DND-41 (cell line): ENCODE measurements around the gene HMGN4.
A peak's percentile ranks its signal among the peaks of the same experiment; 100 is the strongest.

Experiments used
- ATAC-seq: fragments of 200-7000 bp; cut with Tn5 transposase; 3 replicates; pipeline ENCODE4 v1.9.1; 2021; ENCODE audit warnings: low read depth; ENCODE audit not compliant: insufficient read depth
- DNase-seq: peaks from one replicate; pipeline ENCODE4 v3.0.0-alpha.2; 2020
- H2AFZ ChIP-seq: 2 replicates; pipeline ENCODE4 v1.6.0; 2012; ENCODE audit warnings: low read depth, low read length
- H3K27ac ChIP-seq: 2 replicates; pipeline ENCODE4 v1.5.1; 2012; ENCODE audit warnings: low read length, inconsistent platforms
- H3K27me3 ChIP-seq: fragments of 200-600 bp; sonication (generic); 2 replicates; pipeline ENCODE4 v1.6.0; 2012; ENCODE audit warnings: low read length, mild to moderate bottlenecking, inconsistent platforms; ENCODE audit not compliant: insufficient read depth, poor library complexity
- H3K36me3 ChIP-seq: 2 replicates; pipeline ENCODE4 v1.5.1; 2012; ENCODE audit warnings: low read length, inconsistent platforms; ENCODE audit not compliant: insufficient read depth
- H3K4me1 ChIP-seq: 2 replicates; pipeline ENCODE4 v1.5.1; 2012; ENCODE audit warnings: mild to moderate bottlenecking, low read length; ENCODE audit not compliant: insufficient read depth
- H3K4me2 ChIP-seq: 2 replicates; pipeline ENCODE4 v1.6.0; 2012; ENCODE audit warnings: mild to moderate bottlenecking, moderate library complexity, low read length, inconsistent platforms; ENCODE audit not compliant: insufficient read depth
- H3K4me3 ChIP-seq, 2 experiments: fragments of 200-600 bp in 1 of 2; shearing (Covaris generic) in 1 of 2; 2 replicates each; pipeline ENCODE4 v1.5.1; 2012 to 2016; ENCODE audit warnings: inconsistent platforms in 2 of 2, low read length in 2 of 2, mild to moderate bottlenecking in 2 of 2, low read depth in 1 of 2, moderate library complexity in 1 of 2
- H3K79me2 ChIP-seq: 2 replicates; pipeline ENCODE4 v1.6.0; 2012; ENCODE audit warnings: low read length, inconsistent platforms; ENCODE audit not compliant: insufficient read depth
- H3K9ac ChIP-seq: 2 replicates; pipeline ENCODE4 v1.6.0; 2012; ENCODE audit warnings: low read depth, mild to moderate bottlenecking, inconsistent platforms, low read length, moderate library complexity
- H3K9me3 ChIP-seq: 2 replicates; pipeline ENCODE4 v1.5.1; 2012; ENCODE audit warnings: low read length, moderate library complexity, mild to moderate bottlenecking, inconsistent platforms; ENCODE audit not compliant: insufficient read depth, severe bottlenecking
- H4K20me1 ChIP-seq: 2 replicates; pipeline ENCODE4 v1.6.0; 2012; ENCODE audit warnings: low read length; ENCODE audit not compliant: insufficient read depth
- EZH2 ChIP-seq: IDR thresholded peaks from 3 replicates; pipeline ENCODE4 v1.6.1; 2012; ENCODE audit warnings: borderline replicate concordance, low read depth, mild to moderate bottlenecking, moderate library complexity, low read length, inconsistent platforms; ENCODE audit not compliant: severe bottlenecking
- TF ChIP-seq, protein P1 (sequence below): IDR thresholded peaks from 2 replicates; pipeline ENCODE4 v1.5.1; 2012; ENCODE audit warnings: borderline replicate concordance, low read length, moderate library complexity, mild to moderate bottlenecking; ENCODE audit not compliant: poor library complexity, severe bottlenecking; ENCODE audit errors: extremely low read depth

HMGN4 gene

DNA sequence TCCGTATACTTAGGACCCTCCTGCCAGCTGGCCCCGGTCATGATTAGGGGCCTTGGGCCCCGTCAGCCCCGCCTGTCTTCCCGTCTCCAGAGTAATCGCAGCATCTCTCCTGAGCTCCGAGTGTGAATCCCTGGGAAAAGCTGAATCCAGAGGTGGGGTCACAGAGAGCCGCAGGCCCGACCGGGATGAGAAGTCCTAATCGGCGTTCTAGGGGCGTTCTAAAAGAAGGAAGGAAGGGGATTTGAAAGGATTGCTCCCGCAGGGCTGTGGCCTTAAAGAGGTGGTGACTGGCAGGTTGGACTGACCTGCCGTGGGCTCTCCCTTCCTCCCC lies 371 bp downstream of the HMGN4 start:
- H3K79me2 ChIP-seq: peaks cover 52% of the 10 kb centered on the region
- peak overlapping the region; percentile 71 for H3K4me2 ChIP-seq
- ATAC-seq: no peak
- no peaks in the 10 kb centered on the region for H3K9me3 ChIP-seq
- peak overlapping the region; percentile 86 to 90 for H3K4me3 ChIP-seq
- peaks cover 71% of the 10 kb centered on the region for H3K4me1 ChIP-seq
- peak overlapping the region; percentile 90 for H3K9ac ChIP-seq
- DNase-seq: no peak
- no peak for TF ChIP-seq EZH2
- TF ChIP-seq, protein P1, sequence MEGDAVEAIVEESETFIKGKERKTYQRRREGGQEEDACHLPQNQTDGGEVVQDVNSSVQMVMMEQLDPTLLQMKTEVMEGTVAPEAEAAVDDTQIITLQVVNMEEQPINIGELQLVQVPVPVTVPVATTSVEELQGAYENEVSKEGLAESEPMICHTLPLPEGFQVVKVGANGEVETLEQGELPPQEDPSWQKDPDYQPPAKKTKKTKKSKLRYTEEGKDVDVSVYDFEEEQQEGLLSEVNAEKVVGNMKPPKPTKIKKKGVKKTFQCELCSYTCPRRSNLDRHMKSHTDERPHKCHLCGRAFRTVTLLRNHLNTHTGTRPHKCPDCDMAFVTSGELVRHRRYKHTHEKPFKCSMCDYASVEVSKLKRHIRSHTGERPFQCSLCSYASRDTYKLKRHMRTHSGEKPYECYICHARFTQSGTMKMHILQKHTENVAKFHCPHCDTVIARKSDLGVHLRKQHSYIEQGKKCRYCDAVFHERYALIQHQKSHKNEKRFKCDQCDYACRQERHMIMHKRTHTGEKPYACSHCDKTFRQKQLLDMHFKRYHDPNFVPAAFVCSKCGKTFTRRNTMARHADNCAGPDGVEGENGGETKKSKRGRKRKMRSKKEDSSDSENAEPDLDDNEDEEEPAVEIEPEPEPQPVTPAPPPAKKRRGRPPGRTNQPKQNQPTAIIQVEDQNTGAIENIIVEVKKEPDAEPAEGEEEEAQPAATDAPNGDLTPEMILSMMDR: no peak
- H3K27ac ChIP-seq: peak overlapping the region; percentile 85
- no peaks in the 10 kb centered on the region for H3K27me3 ChIP-seq
- H2AFZ ChIP-seq: peak overlapping the region; percentile 59
- H4K20me1 ChIP-seq: no peaks in the 10 kb centered on the region
- peaks cover 29% of the 10 kb centered on the region for H3K36me3 ChIP-seq

GRCh38 chr6:26539071-26539615 lies 977 bp downstream of the HMGN4 start:
- peaks cover 58% of the 10 kb centered on the region for H3K79me2 ChIP-seq
- peak overlapping the region; percentile 71 for H3K4me2 ChIP-seq
- TF ChIP-seq, protein P1: no peak
- TF ChIP-seq EZH2: no peak

DNA sequence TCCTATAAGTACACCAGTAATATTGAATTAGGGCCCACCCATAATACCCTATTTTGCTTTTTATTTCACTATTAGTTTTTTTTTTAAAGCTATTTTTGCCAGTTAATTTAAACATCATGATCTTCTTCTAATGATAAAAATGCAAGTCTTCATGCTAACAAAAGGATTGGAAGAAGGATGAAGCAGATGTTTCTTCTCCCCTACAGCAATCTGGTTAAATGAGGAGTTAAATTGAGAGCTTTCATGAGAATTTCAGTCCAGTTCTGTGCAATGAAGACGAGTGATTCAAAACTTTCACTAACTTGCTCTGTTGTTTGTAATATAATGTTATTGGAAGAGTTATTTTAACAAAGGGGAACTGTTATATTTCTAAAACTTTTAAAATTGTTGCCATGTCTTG lies 3.4 kb downstream of the HMGN4 start:
- Histone ChIP-seq H3K79me2 (peaks cover 66% of the 10 kb centered on the region), H3K4me1 (peaks cover 40% of the 10 kb centered on the region), H3K9ac (no peak overlapping the region), H3K27me3 (no peaks in the 10 kb centered on the region), H3K27ac (no peak overlapping the region), H2AFZ (no peak overlapping the region), H3K4me3 (no peak overlapping the region), H4K20me1 (no peaks in the 10 kb centered on the region), H3K9me3 (no peaks in the 10 kb centered on the region), H3K4me2 (peak overlapping the region; percentile 42), H3K36me3 (peaks cover 60% of the 10 kb centered on the region)
- no peak for DNase-seq
- no peak for ATAC-seq
- TF ChIP-seq EZH2: no peak
- TF ChIP-seq, protein P1: no peak

More at GRCh38 chr6:26539071-26539615, 977 bp downstream of the HMGN4 start:
- Histone ChIP-seq H4K20me1 (no peaks in the 10 kb centered on the region), H3K36me3 (peaks cover 35% of the 10 kb centered on the region), H3K9me3 (no peaks in the 10 kb centered on the region), H3K4me1 (peaks cover 64% of the 10 kb centered on the region), H3K27me3 (no peaks in the 10 kb centered on the region), H3K27ac (peak overlapping the region; percentile 85), H2AFZ (peak overlapping the region; percentile 59; the same call in 1 of the 2 replicates), H3K4me3 (peak overlapping the region; percentile 86 to 90), H3K9ac (peak overlapping the region; percentile 90)
- ATAC-seq (no peak), DNase-seq (no peak)
